RWPE1 (cell line): ENCODE results near the gene TFEB.

Source experiments
- CTCF ChIA-PET: fragments of 350-600 bp; sonication (Branson Sonifier 250); formaldehyde crosslinking; extraction: SDS; loops from one replicate; lab custom pipeline; 2021; lab: Yijun Ruan, JAX
- POLR2A ChIA-PET: fragments of 400-600 bp; formaldehyde crosslinking; extraction: SDS; loops from one replicate; lab custom pipeline; 2020; ENCODE audit warnings: antibody characterized with exemption; ENCODE audit not compliant: low non-redundant PET; lab: Yijun Ruan, JAX
- DNase-seq: peaks from one replicate; pipeline ENCODE4 v3.0.0; 2012; ENCODE audit warnings: low spot score
- H3K27ac ChIP-seq: fragments of 450-650 bp; 2 replicates; pipeline ENCODE4 v1.5.1; 2017
- TF ChIP-seq, protein P1 (sequence below): fragments of 450-650 bp; conservative IDR thresholded peaks from 2 replicates; pipeline ENCODE4 v1.5.1; 2017; ENCODE audit warnings: low read depth, mild to moderate bottlenecking

TFEB gene

DNA sequence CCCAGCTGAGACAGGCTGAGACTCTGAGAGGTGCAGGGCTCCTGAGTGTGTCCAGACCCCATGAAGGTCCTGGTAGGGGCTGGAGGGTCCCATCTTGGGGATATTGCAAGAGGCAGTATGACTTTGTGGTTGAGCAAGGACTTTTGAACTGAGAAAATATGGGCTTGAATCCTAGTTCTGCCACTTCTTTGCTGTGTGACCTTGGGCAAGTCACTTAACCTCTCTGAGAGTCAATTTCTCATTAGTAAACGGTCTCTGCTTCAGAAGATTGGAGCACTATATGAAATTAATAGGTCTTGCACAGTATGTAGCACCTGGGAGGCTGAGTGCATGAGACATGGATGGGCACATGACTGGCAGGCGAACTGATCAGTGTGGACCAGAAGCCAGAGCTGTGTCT, 42.7 kb downstream of the TFEB start:
- ChIA-PET CTCF (interaction anchor here (1.1 kb wide), 1 partner anchor 42 kb away, joined by 3 read pairs; no protein-coding TSS in a partner anchor), POLR2A (no interaction called here)
- peak overlapping the region; percentile 55 for H3K27ac ChIP-seq
- TF ChIP-seq, protein P1, sequence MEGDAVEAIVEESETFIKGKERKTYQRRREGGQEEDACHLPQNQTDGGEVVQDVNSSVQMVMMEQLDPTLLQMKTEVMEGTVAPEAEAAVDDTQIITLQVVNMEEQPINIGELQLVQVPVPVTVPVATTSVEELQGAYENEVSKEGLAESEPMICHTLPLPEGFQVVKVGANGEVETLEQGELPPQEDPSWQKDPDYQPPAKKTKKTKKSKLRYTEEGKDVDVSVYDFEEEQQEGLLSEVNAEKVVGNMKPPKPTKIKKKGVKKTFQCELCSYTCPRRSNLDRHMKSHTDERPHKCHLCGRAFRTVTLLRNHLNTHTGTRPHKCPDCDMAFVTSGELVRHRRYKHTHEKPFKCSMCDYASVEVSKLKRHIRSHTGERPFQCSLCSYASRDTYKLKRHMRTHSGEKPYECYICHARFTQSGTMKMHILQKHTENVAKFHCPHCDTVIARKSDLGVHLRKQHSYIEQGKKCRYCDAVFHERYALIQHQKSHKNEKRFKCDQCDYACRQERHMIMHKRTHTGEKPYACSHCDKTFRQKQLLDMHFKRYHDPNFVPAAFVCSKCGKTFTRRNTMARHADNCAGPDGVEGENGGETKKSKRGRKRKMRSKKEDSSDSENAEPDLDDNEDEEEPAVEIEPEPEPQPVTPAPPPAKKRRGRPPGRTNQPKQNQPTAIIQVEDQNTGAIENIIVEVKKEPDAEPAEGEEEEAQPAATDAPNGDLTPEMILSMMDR, result no peak
- DNase-seq, result no peak

DNA sequence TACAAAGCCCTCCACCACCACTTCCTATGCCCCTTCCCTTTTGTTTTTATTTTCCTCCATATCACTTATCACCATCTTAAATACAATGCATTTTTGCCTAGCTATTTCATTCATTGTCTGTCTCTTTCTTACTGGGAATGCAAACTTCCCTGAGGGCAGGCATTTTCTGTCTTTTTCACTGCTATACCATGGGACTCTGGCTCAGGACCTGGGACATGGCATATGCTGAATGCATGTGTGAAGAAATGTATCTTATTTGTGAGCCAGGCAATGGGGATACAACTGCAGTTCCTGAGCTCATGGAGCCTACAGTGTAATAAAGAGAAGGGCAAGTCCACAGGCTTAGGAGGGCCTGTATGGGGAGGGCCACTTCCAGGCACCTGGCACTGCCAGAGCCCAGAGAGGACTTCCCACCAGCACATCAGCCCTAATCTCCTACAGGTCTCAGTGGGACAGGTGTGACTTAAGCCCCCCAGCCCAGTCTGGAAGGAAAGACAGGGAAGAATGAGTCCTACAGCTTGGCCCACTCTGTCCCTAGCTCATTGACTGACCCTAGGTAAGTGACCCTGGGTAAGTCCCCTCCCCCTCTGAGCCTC, 43.2 kb downstream of the TFEB start:
- POLR2A ChIA-PET, result no interaction called here
- CTCF ChIA-PET, result no interaction called here
- no peak overlapping the region for H3K27ac ChIP-seq
- TF ChIP-seq, protein P1, result no peak
- no peak for DNase-seq

DNA sequence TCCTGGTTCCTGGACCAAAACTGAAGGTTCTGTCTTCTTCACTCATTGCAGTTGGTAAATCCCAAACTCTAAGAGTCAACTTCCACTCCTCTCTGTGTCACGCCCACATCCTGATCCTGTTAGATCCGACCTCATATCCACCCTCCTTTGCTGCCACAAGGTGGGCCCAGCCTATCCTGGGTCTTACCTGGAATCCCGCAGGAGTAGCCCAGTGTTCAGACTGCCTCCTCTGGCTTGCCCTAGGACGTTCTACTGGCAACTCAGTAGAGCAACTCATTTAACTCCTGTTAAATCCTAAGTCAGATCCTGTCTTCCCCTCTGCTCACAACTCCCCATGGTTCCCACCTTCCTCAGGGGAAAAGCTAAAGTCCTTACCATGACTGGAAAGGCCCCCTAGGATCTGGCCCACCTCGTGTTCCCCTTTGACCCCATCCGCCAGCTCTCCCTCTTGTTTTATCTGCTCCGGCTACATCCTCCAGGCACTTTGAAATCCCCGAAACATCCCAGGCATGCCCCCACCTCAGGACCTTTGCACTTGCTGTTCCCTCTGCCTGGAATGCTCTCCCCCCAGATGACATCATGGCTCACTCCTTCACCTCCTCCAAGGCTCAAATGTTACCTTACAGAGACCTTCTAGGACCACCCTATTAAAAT, 43.9 kb downstream of the TFEB start:
- 0 out of 2 replicates have a peak overlapping the region, but pooled peaks have one; percentile 77 for H3K27ac ChIP-seq
- TF ChIP-seq, protein P1, result no peak
- DNase-seq, result no peak
- CTCF ChIA-PET, result no interaction called here
- POLR2A ChIA-PET, result no interaction called here

DNA sequence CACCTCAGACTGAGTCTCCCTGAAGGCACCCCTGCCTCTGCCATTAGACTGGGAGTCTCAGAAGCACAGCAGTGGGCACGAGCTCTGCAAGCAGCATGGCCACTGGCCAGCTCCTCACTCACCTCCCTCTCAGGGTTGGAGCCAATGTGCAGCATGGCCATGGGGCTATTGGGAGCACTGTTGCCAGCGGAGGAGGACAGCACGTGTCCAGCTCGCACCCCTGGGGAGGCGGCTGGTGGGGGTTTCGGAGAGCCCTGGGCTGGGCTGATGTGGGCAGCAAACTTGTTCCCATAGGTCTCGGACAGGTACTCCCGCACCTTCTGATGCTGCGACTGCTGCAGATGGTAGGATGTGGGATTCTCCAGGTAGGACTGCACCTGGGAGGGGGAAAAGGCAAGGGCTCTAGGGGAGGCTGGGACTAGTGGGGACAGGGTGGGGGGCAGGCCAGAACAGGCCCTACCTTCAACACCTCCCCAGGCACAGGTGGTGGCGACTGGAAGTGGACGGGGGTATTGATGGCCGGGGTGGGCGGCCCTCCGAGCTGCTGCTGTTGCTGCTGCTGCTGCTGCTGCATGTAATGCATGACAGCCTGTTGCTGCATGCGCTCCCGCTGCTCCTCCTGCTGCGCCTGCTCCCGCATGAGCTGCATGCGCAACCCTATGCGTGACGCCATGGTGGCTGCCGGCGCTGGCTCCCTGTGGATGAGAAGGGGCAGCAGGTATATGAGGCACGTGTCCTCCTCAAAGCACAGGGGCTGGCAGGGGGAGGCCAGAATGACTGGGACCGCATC, 44.7 kb downstream of the TFEB start:
- no peak for DNase-seq
- CTCF ChIA-PET, result no interaction called here
- POLR2A ChIA-PET, result no interaction called here
- TF ChIP-seq, protein P1, result no peak
- peak overlapping the region; percentile 77 for H3K27ac ChIP-seq

DNA sequence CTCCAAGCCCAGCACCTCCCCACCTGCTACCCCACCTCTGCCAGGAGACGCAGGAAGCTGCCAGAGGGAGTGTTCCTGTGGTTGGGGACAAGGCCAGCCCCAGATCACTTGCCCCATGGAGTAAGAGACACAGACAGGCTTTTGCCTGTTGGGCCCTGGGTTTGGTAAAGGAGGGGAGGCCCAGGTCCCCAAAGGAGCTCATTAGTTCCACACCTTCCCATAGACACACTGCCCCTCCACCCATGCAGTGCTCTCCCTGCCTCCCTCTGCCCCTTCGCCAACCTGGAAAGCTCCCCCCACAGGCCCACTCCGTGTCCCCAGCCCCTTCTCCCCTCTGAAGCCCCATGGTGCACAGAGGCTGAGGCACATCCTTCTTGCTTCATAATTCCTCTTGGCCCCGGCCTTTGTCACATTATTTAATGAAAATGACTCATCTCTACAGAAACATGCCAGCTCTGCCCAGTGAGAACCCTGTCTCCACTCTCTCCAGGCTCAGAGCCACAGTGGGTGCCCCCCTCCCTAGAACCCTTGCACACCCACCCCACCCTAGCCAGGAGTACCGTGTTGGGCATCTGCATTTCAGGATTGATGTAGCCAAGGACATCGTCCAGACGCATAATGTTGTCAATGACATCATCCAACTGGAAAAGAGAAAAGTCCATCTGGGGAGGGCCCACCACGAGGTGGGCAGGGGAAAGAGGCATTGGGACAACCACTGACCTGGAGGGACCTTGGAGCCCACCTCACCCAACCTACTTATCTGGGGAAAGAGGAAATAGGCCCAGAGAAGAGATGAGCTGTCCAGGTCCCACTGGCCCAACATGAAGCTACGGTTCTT, 46.0 kb downstream of the TFEB start:
- ChIA-PET POLR2A (interaction anchor here (0.6 kb wide), 1 partner anchor 774 kb away, joined by 5 read pairs; no protein-coding TSS in a partner anchor), CTCF (interaction anchor here (0.6 to 0.7 kb wide), 3 partner anchors 75 to 97 kb away, joined by 3 read pairs; no protein-coding TSS in a partner anchor)
- peak overlapping the region; percentile 77 for H3K27ac ChIP-seq
- TF ChIP-seq, protein P1, result no peak
- DNase-seq, result no peak
